Erythroblast (primary cell): Measurements from ENCODE around the gene FAM180A.

ENCODE experiments used
- GATA1 ChIP-seq: IDR thresholded peaks from 2 replicates; pipeline ENCODE4 v1.6.1; 2011; ENCODE audit warnings: low read depth, mild to moderate bottlenecking, control low read depth, low read length, moderate library complexity
- POLR2A ChIP-seq: IDR thresholded peaks from 2 replicates; pipeline ENCODE4 v1.6.1; 2011; ENCODE audit warnings: mild to moderate bottlenecking, low read length

DNA sequence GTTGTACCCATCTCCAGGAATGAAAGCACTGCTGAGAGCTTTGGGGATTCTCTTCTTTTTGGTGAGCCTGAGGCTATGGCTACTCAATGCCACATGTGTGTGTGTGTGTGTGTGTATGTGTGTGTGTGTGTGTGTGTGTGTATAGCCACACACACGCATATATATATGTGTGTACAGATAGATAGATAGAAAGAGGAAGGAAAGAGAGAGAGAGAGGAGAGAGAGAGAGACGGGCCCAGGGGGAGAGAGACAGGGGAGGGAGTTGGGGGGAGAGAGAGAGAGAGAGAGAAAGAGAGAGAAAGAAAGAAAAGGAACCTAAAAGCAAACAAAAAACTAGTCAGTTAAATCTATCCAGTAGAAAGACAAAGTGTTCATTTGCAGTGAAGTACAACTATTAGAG lies 28.9 kb downstream of the FAM180A start:
- TF ChIP-seq POLR2A (no peak), GATA1 (no peak)
